ENCODE results near the gene PIP5K1B.
A peak's percentile ranks its signal among the peaks of the same experiment; 100 is the strongest.

PIP5K1B gene

DNA sequence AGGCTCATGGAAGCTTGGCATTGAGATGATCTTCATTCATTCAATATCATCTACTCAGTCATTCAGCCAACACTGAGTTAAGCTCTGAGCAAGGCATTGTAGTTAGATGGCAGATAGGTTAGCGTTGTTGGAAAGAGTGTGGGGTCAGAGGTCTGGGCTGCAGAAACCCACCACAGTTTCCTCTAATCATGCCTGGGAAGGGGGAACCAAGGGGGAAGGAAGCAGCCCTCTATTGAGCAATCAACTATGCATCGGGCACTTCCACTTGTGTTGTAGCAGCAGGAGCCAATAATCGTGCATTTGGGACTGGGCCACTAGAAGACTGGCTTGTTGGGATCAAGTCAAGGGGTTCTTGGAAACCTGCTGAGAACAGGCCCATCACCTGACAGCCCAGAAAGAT, 139.1 kb downstream of the PIP5K1B start:
- FAIRE-seq (no peak), DNase-seq (ENCODE audit: insufficient read length, low spot score) (no peak)

GRCh38 chr9:68844631-68845612, 139.9 kb downstream of the PIP5K1B start:
- DNase-seq (ENCODE audit: insufficient read length, low spot score) = peak; percentile 28
- peak; percentile 92 for FAIRE-seq

DNA sequence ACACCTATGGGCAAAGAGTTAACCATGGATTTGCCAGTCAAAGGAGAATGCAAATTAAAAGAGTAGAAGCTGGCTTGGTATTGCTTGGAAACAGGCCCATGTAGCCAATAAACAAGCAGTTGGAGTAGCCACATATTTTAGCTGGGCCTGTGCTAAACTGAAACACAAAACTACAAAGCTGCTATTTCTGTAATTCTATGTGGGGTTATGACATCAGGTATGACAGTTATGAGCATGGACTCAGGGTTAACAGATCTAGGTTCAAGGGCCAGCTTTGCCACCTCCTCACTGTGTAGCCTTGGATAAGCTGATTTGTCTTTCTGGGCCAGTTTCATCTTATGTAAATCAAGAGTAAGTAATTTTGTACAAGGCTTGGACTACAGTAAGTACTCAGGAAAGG, 142.7 kb downstream of the PIP5K1B start:
- FAIRE-seq (no peak), DNase-seq (ENCODE audit: insufficient read length, low spot score) (no peak)

GRCh38 chr9:68851657-68852056, 146.6 kb downstream of the PIP5K1B start:
- no peak for DNase-seq (ENCODE audit: insufficient read length, low spot score)
- FAIRE-seq = no peak

- no peak for FAIRE-seq
Observed at GRCh38 chr9:68852941-68853340, 147.9 kb downstream of the PIP5K1B start.

GRCh38 chr9:68859347-68859746, 154.3 kb downstream of the PIP5K1B start:
- no peak for FAIRE-seq
- DNase-seq (ENCODE audit: insufficient read length, low spot score) = no peak

More at GRCh38 chr9:68852941-68853340, 147.9 kb downstream of the PIP5K1B start:
- no peak for DNase-seq (ENCODE audit: insufficient read length, low spot score)

- DNase-seq (ENCODE audit: insufficient read length, low spot score) = no peak
- FAIRE-seq = no peak
Observed at GRCh38 chr9:68860419-68860818, 155.4 kb downstream of the PIP5K1B start.

DNA sequence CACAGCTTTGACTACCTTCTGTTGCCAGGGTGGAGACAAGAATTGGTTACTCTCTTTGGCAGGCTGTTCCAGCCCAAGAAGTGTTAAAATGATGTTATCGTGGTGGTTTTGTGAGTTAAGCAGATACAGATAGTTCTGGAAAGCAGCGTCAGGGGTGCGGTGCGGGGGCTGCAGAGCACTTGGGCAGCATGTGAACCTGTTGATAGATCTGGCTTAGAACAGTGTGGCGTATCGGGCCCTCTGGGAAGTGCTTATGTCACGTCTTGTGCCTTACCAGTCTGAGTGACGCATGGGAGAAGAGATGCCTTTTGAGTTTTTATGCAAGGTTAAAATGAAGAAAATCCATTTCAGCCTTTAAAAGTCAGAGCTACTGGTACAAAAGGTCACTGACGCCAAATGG, 156.4 kb downstream of the PIP5K1B start:
- DNase-seq (ENCODE audit: insufficient read length, low spot score) (no peak), FAIRE-seq (no peak)

GRCh38 chr9:68867066-68867465, 162.0 kb downstream of the PIP5K1B start:
- no peak for FAIRE-seq
- no peak for DNase-seq (ENCODE audit: insufficient read length, low spot score)

DNA sequence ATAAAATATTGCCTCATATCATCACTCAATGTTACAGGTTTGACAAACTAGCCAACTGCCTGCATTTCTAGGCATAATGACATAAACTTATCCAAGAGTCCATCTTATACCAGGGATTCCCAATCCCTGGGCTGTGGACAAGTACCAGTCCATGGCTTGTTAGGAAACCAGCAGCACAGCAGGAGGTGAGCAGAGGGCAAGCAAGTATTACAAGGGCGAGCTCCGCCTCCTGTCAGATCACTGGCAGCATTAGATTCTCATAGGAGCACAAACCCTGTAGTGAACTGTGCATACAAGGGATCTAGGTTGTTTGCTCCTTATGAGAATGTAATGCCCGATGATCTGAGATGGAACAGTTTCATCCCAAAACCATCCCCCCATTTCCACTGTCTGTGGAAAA, 164.0 kb downstream of the PIP5K1B start:
- no peak for FAIRE-seq

DNA sequence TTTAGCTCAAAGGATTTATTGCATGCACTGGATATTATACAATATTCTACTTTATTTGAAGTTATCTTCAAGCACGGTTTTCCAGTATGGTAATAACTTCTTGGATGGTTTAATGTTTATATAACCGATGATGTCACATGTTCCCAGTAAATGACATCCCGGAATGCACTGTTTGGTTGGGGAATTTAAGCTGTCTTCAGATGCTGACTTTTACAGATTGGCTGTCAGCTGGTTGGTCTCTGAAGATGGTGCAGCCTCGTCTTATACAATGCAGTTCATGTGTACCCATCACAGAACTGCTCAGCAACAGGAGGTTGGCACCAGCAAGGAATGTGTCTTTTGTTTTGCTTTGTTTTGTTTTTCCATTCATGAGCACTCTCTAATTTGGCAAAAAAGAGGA, 165.0 kb downstream of the PIP5K1B start:
- no peak for DNase-seq (ENCODE audit: insufficient read length, low spot score)
- no peak for FAIRE-seq

More for the DNA sequence above, 164.0 kb downstream of the PIP5K1B start:
- no peak for DNase-seq (ENCODE audit: insufficient read length, low spot score)

DNA sequence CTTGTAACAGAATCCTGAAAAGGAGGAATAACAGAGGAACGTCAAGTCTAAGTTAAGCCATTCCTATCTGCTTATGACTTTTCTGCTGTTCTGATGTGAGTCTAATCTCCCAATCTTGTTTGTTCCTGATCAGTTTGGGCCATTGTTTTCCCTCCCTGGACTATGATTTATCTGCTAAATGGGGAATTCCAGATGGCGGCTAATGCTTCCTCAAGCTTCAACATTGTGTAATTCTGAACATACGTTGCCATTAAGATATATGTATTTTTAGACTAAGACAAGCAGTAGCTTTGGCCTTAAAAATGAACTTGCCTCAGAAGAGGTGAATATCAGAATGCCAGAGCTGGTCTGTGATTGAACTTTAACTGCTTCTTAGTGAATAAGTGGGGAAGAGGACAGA, 166.2 kb downstream of the PIP5K1B start:
- FAIRE-seq = no peak
- no peak for DNase-seq (ENCODE audit: insufficient read length, low spot score)

GRCh38 chr9:68872026-68872501, 167.0 kb downstream of the PIP5K1B start:
- no peak for DNase-seq (ENCODE audit: insufficient read length, low spot score)
- no peak for FAIRE-seq

DNA sequence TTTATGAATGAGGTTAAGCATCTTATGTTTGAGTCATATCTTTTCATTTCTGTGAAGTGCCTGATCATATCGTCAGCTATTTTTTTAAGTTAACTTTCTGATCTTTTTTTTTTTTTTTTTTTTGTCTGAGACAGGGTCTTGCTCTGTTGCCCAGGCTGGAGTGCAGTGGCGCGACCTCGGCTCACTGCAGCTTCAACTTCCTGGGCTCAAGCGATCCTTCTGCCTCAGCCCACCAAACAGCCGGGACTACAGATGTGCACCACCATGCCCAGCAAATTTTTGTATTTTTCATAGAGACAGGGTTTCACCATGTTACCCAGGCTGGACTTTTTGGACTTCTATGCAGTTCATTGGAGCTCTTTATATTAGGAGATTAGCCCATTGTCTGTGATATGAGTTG, 168.1 kb downstream of the PIP5K1B start:
- FAIRE-seq = no peak
- no peak for DNase-seq (ENCODE audit: insufficient read length, low spot score)

DNA sequence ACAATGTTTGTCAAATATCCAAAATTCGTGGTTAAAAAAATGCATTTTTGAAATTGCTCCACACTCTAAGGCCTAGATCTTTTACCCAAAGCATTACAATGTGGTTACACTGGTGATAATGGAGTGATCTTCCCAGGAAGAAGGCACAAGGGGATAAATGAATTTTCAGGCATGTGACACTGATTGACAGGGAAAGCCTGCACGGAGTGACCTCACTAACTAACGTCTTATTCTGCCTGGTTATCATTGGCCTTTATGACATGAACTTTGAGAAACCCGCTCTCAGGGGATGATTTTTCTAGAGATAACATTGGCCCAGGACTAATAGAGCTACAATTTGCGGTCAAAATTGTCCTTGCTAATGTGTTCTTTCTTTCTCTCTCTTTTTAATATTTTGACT, 171.2 kb downstream of the PIP5K1B start:
- no peak for DNase-seq (ENCODE audit: insufficient read length, low spot score)
- FAIRE-seq = no peak

GRCh38 chr9:68876681-68877080, 171.6 kb downstream of the PIP5K1B start:
- DNase-seq (ENCODE audit: insufficient read length, low spot score) (no peak), FAIRE-seq (no peak)

DNA sequence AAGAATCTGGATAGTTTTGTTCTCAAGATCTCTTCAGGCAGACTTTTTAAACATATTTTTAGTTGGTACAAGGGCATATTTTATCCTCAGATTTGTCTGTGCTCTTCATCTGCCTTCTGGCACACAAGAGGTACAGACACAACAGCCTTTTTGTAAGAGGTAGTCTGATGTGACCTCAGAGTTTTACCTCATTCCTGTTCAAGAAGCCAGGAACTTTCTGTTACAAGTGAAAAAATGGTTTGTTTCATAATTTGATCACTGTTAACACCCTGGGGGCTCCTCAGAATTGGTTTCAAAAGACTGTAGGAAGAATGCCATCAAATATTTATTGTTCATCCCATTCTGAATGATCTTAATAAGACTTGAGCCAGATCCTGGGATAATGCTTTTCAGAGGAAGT, 172.2 kb downstream of the PIP5K1B start:
- FAIRE-seq (no peak), DNase-seq (ENCODE audit: insufficient read length, low spot score) (no peak)

- FAIRE-seq = no peak
- DNase-seq (ENCODE audit: insufficient read length, low spot score) = no peak
Observed at GRCh38 chr9:68878450-68878849, 173.4 kb downstream of the PIP5K1B start.

DNA sequence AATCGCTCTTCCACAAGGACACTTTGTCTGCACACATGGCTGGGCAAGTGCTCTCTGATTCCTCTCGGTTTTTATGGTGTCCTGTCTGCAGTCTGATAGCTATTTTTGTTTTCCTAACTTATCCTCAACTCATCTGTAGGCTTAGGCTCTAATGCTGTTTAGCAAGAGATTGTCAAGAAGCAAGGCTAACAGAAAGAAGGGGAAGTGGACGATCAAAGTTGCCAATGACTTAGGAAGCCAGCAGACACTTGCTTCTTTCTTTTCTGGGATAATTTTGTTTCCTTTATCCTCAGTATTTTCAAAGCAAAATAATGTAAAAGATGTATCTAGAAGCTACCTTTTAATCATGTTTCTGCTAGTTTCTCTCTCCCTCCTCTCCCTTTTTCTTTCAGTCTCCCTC, 178.2 kb downstream of the PIP5K1B start:
- FAIRE-seq (no peak), DNase-seq (ENCODE audit: insufficient read length, low spot score) (no peak)

GRCh38 chr9:68887232-68887631, 182.2 kb downstream of the PIP5K1B start:
- DNase-seq (ENCODE audit: insufficient read length, low spot score) (no peak), FAIRE-seq (no peak)

GRCh38 chr9:68894502-68894901, 189.5 kb downstream of the PIP5K1B start:
- FAIRE-seq (peak; percentile 64), DNase-seq (ENCODE audit: insufficient read length, low spot score) (no peak)

- peak; percentile 97 for FAIRE-seq
- peak; percentile 45 for DNase-seq (ENCODE audit: insufficient read length, low spot score)
Observed at GRCh38 chr9:68895741-68896478, 190.9 kb downstream of the PIP5K1B start.

Data from GM19239 (cell line).